Mesenteric fat pad (tissue), 1 donor: Measurements from ENCODE around the gene PTEN. TPM values are rescaled to one million over a fixed set of nuclear protein-coding genes. Genes with fewer than 3 reads are reported as not detected.
A peak's percentile ranks its signal among the peaks of the same experiment; 100 is the strongest.
"Not testable (repeated sequence)": the region's sequence is repeated elsewhere in the genome, so short reads cannot be mapped to it uniquely, and the experiment has no call there.

Source experiments
- DNase-seq: peaks from one replicate; pipeline ENCODE4 v3.0.0-alpha.2; 2020; ENCODE audit warnings: low spot score
- total RNA-seq: library from RNA; stranded (reverse); fragmentation: NEBNext Ultra II Directional; extraction: Animal tissue kit (Norgen Biotek cat#: 25700); gene quantifications from one replicate; pipeline ENCODE4 v1.2.1, GENCODE V29; 2021
- donor health status: DM: yes; HTN: yes; CAD: no.

Gene PTEN
- total RNA-seq, 1 donor from 2014 or later, result 391 TPM

DNA sequence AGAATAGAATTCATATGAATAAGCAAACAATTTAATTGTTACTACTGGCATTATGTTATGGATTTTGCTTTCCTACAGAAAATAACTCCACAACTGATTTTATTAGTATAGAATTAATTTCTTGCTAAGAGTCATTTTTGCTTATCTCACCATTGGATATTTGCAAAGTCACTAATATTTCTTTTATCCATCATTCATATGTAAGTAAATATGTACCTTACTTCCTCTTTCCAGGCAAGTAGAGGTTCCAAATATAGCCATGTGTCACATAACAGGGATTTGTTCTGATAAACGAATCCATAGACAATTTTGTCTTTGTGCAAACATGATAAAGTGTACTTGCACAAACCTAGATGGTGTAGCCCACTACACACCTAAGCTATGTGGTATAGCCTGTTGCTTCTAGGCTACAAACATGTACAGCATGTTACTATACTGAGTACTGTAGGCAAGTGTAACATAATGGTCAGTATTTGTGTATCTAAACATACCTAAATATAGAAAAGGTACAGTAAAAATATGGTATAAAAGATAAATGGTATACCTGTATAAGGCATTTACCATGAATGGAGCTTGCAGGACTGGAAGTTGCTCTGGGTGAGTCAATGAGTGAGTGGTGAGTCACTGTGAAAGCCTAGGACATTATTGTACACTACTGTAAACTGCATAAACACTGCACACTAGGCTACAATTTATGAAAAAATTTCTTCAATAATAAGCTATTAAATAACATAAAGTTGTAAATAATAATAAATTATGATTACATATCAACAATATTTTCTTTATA lies 18.4 kb upstream of the PTEN start:
- no peak for DNase-seq

DNA sequence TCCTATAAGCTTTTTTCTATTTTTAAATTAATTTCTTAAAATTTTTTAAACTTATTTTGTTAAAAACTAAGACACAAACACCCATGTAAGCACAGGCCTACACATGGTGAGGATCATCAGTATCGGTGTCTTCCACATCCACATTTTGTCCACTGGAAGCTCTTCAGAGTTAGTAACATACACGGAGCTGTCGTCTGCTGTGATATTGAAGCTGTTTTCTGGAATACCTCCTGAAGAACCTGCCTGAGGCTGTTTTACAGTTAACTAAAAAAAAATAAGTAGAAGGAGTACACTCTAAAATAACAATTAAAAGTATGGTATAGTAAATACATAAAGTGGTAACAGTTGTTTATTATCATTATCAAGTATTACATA lies 17.8 kb upstream of the PTEN start:
- no peak for DNase-seq

DNA sequence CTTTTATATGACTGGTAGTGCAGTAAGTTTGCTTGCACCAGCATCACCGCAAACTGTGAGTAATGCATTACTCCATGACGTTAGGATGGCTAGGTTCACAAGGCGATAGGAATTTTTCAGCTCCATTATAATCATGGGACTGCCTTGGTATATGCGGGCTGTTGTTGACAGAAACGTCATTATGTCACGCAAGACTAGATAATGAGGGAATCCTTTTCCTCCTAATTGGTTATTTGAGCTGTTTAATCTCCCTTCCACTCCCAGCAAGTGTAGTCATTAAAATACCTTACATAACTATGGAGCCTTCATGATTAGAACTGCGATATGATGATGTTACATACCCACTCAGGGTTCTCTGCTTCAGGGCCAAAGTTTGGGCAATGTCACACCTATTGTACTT lies 17.4 kb upstream of the PTEN start:
- no peak for DNase-seq

DNA sequence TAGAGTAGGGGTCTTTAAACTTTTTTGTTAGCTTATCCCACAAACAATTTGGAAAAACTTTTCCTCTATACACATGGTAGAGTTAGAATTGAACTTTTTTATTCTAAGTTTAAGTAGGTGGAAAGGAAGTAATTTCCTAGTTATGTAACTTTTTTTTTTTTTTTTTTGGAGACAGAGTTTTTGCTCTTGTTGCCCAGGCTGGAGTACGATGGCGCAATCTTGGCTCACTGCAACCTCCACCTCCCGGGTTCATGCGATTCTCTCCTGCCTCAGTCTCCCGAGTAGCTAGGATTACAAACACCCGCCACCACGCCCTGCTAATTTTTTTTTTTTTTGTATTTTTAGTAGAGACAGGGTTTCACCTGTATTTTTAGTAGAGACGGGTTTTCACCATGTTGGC lies 16.7 kb upstream of the PTEN start:
- DNase-seq, result not testable (repeated sequence)

- no peak for DNase-seq
Observed at GRCh38 chr10:87847550-87847949, 15.9 kb upstream of the PTEN start.

GRCh38 chr10:87849001-87849400 lies 14.4 kb upstream of the PTEN start:
- DNase-seq, result no peak

GRCh38 chr10:87850742-87851205 lies 12.7 kb upstream of the PTEN start:
- no peak for DNase-seq

DNA sequence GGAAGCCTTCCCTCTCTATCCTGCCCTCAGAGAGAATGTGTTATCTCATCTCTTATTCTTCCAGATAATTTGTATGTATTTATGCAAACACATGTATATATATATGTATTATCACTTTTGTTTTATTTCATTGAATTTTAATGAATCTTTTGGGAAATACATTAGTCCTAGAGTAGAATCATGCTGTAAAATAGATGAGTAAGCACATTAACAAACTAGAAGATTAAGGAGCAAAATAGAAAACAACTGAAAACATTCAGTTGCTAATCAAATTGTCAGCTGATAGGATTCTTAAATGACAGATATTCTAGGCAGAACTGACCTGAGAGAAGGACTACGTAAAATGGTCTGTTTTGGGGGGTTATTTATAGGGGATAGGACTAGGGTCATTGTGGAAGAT lies 11.3 kb upstream of the PTEN start:
- DNase-seq, result no peak

DNA sequence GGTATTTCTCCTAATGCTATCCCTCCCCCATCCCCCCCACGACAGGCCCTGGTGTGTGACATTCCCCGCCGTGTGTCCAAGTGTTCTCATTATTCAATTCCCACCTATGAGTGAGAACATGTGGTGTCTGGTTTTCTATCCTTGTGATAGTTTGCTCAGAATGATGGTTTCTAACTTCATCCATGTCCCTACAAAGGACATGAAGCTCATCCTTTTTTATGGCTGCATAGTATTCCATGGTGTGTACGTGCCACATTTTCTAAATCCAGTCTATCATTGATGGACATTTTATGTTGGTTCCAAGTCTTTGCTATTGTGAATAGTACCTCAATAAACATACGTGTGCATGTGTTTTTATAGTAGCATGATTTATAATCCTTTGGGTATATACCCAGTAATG lies 8.2 kb upstream of the PTEN start:
- not testable (repeated sequence) for DNase-seq

GRCh38 chr10:87855665-87856064 lies 7.8 kb upstream of the PTEN start:
- not testable (repeated sequence) for DNase-seq

DNA sequence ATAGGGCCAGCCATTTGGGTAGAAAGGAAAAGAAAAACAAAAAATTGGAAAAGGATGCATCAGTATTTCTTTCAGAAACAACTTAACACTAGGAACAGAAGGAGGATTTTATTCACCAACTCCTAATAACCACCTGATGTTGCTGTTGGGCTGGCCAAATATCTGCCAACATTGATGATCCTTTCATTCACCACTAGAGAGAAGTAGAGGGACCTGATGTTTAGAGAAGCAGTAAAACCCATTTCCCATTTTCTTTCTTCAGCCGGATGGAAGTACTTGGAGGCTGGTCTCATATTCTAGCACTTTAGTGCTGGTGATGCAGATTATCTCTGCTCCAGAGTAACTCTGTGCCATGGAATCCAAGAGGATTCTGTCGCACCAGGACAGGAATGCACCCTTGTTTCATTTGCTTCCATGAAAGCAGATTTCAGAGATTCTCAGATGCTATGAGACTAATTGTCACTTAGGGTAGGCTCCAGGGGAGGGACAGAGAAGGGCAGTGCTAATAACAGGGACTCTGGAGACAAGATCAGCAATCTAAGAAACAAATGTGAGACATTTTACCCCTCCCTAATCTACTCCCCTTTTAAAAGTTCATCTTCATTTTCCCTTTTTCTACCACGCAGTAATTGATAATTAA lies 3.1 kb upstream of the PTEN start:
- DNase-seq, result no peak

DNA sequence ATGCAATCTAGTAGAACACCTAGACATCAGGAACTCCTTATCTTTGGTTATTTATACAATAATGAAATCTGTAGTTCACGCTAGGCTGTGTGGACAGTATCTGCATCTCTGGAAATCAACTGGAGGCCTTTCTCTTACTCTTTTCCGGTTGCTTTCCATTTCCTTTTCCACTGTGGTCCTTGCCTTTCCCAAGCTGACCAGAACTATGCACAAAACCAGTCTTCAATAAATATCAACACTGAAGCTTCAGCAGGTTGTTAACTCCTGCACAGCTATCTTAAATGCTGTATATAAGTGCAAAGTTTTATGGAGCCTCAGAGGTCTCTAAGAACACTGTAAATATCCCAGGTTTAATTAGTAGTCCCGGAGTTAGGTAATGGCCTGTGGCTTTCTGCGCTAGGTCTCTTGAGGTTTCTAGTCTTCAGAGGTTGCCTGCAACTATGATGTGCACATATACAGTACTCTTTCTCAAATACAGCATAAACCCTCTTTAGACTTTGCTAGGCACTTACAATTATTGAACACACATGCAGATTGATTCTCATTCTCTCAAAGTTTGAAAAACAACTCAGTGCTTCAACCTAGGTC lies 2.5 kb upstream of the PTEN start:
- DNase-seq, result no peak

- peak; percentile 90 for DNase-seq
Observed at GRCh38 chr10:87861566-87861952, 1.9 kb upstream of the PTEN start.

- peak; percentile 97 for DNase-seq
Observed at GRCh38 chr10:87861953-87862678, 1.3 kb upstream of the PTEN start.

DNA sequence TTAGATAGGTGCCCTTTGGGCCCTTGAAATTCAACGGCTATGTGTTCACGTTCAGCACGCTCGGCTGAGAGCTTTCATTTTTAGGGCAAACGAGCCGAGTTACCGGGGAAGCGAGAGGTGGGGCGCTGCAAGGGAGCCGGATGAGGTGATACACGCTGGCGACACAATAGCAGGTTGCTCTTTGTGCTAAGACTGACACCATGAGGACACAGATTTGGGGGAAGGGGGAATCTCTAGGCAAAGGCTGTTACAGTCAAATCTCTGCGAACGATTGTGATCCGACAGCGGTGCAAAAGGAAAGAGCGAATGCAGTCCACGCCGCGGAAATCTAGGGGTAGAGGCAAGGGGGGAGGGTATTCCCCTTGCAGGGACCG lies 759 bp upstream of the PTEN start:
- no peak for DNase-seq

DNA sequence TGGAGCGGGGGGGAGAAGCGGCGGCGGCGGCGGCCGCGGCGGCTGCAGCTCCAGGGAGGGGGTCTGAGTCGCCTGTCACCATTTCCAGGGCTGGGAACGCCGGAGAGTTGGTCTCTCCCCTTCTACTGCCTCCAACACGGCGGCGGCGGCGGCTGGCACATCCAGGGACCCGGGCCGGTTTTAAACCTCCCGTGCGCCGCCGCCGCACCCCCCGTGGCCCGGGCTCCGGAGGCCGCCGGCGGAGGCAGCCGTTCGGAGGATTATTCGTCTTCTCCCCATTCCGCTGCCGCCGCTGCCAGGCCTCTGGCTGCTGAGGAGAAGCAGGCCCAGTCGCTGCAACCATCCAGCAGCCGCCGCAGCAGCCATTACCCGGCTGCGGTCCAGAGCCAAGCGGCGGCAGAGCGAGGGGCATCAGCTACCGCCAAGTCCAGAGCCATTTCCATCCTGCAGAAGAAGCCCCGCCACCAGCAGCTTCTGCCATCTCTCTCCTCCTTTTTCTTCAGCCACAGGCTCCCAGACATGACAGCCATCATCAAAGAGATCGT lies 598 bp downstream of the PTEN start:
- not testable (repeated sequence) for DNase-seq

DNA sequence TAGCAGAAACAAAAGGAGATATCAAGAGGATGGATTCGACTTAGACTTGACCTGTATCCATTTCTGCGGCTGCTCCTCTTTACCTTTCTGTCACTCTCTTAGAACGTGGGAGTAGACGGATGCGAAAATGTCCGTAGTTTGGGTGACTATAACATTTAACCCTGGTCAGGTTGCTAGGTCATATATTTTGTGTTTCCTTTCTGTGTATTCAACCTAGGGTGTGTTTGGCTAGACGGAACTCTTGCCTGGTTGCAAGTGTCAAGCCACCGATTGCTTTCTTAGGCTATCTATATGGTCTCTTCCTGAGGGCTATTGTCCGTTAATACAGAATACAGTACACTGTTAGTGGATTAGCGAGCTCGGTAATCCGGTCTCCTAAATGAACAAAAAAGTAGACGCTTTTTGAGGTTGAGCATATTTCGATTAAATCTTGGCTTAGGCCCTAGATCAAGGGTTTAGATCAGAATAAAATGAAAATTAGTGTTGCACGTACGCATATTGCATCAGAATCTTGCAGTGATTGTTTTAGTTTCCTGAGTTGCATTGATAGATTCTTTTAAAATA lies 1.2 kb downstream of the PTEN start:
- no peak for DNase-seq

DNA sequence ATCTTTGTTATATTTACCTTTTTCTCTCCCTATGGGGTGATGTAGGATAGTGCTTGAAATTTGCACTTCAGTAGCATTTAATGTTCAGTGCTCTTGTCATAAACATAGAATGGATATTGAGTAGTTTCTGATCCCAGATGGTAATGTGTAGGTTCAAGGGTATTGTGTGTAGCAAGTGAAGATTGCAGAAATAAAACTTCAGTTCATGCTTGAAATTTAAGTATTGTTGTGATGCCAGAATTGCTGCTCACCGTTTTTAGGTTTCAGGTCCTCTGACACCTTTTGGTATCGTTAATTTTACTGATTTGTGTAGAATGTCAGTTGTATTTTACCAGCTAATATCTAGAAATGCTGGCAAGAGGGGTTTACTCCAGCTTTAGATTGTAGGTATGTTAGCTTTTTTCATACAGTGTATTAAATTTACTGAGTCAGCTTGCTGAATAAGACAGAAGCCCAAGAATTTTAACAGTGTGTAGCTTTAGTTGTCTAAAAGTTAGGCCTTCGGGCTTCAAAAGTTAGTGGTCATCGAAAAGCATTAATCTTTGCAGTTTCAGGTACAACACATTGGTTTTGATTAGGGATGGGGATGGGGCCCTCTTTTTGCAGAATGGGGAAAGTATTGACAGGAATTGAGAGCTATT lies 1.9 kb downstream of the PTEN start:
- no peak for DNase-seq

- no peak for DNase-seq
Observed at GRCh38 chr10:87866412-87866974, 3.1 kb downstream of the PTEN start.

GRCh38 chr10:87867453-87867852 lies 4.0 kb downstream of the PTEN start:
- no peak for DNase-seq
